KOPT-K1 (cell line): Measurements from ENCODE around the gene HERC2.
"Not testable (repeated sequence)": the region's sequence is repeated elsewhere in the genome, so short reads cannot be mapped to it uniquely, and the experiment has no call there.

ENCODE experiments used
- H3K27ac ChIP-seq: fragments of 200-600 bp; sonication (generic); 2 replicates; pipeline ENCODE4 v1.5.1; 2016; ENCODE audit warnings: antibody characterized with exemption, mild to moderate bottlenecking, low read depth, low read length; ENCODE audit not compliant: poor library complexity, severe bottlenecking
- H3K36me3 ChIP-seq: fragments of 200-600 bp; sonication (generic); 2 replicates; pipeline ENCODE4 v1.5.1; 2017; ENCODE audit warnings: antibody characterized with exemption, mild to moderate bottlenecking, low read length, moderate library complexity; ENCODE audit not compliant: insufficient read depth
- H3K9me3 ChIP-seq: fragments of 200-600 bp; sonication (generic); 2 replicates; pipeline ENCODE4 v1.5.1; 2017; ENCODE audit warnings: antibody characterized with exemption, low read length, mild to moderate bottlenecking; ENCODE audit not compliant: insufficient read depth, poor library complexity, severe bottlenecking

The HERC2 gene

DNA sequence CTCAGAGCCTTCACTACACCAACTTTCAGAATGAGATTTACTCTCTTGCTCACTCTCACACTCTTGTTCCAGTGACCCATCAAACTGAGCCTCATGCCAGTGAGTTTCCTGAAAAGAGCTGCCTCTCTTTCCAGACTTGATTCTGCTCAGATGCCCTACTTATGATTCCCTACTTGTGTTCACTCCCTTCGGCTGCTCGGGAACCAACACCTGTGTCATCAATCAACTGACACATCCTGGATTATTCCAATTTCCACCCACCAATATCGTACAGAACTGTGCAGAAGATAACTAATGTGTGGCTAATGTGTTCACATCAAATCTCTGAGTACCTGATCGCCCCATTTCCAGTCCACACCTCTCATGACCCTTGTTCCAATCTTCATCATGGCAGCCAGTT is 100.3 kb downstream of the HERC2 start:
- H3K36me3 ChIP-seq: peaks cover 23% of the 10 kb centered on the region; the same call in 1 of the 2 replicates
- H3K27ac ChIP-seq: not testable (repeated sequence)

DNA sequence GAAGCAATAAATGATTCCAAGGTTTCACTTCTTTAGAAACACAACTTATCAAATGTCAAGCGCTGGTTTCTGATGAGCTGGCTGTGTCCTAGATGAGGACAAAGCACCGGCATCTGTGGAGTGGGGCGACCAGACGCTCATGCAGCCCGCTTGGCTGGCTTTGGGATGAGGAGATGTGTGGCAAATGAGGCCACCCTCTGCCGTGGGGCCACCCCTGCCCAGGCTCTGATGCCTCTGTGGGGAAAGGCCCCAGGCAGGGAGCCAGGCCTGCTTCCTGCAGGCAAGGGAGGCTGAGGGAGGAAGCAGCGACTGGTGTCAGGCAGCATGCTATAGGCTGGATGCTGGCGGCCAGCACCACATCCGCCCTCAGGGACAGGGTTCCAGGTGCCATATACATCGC is 102.9 kb downstream of the HERC2 start:
- Histone ChIP-seq H3K36me3 (peaks cover 27% of the 10 kb centered on the region; the same call in 1 of the 2 replicates), H3K9me3 (no peaks in the 10 kb centered on the region), H3K27ac (no peak overlapping the region)

More for the DNA sequence above, 100.3 kb downstream of the HERC2 start:
- not testable (repeated sequence) for H3K9me3 ChIP-seq

DNA sequence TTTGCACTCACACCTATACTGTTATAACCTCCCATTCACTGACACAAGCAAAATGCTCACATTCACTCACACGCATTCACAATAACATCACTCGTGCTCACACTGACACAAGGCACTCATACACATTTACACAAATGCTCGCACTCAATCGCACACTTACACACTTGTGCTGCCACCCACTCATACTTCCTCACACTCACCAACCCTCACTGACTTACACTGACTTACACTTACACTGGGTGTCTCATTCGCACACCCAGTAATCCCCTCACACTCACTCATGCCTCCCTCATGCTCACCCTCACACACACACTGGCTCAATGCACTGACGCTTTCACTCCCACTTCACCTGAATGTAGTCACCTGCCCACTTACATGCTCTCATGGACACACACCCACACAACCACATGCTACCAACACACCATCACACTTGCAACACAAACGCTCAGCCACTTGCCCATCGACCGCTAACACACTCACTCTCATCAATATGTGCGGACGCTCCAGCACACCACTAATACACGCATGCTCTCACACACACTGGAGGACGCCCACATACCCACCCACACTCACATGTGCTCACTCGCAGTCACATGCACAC is 104.9 kb downstream of the HERC2 start:
- peaks cover 25% of the 10 kb centered on the region; the same call in 1 of the 2 replicates for H3K36me3 ChIP-seq
- H3K9me3 ChIP-seq, H3K27ac ChIP-seq: not testable (repeated sequence)

DNA sequence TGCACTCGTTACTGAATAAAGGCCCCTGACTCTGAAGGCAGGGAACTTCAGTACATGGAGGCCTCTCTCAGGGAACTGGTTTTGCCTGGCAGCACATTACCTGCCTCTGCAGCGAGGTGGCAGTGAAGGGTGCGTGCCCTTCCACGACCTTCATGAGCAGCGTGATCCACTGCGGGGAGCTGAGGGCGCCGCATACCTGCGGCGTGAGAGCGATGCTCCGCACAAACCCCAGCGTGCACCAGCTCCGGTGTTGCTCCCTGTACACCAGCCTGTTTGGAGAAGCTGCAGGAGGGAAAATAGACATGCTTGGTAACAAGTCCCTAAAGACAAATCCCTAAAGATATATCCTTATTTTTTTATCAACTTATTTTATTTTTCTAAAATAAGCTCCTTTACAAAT is 106.5 kb downstream of the HERC2 start:
- not testable (repeated sequence) for H3K27ac ChIP-seq, H3K9me3 ChIP-seq
- H3K36me3 ChIP-seq: peaks cover 25% of the 10 kb centered on the region; the same call in 1 of the 2 replicates

DNA sequence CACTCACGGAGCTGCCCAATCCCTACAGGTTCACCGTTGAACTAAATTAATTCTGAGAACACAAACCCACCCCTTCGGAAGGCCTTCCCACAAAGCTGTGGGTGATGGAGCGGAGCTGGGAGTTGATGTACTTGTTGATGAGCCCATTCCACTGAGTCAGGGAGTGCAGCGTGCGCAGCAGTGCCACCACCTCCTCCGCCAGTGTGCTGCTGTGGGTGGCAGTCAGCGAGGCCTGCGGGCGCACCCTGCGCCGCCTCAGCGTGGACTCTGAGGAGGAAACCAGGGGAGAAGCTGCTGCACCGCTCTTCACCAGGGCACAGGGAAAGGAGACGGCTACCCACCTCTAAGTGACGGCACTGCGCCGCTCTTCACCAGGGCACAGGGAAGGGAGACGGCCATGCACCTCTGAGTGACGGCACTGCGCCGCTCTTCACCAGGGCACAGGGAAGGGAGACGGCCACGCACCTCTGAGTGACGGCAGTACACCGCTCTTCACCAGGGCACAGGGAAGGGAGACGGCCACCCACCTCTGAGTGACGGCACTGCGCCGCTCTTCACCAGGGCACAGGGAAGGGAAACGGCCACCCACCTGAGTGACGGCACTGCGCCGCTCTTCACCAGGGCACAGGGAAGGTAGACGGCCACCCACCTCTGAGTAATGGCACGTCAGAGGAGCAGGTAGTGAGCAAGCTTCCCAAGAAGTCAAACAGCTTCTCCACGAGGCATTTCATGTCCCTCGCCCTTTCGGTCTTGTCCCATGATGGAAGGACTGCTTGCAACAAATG is 107.8 kb downstream of the HERC2 start:
- H3K27ac ChIP-seq: not testable (repeated sequence)

DNA sequence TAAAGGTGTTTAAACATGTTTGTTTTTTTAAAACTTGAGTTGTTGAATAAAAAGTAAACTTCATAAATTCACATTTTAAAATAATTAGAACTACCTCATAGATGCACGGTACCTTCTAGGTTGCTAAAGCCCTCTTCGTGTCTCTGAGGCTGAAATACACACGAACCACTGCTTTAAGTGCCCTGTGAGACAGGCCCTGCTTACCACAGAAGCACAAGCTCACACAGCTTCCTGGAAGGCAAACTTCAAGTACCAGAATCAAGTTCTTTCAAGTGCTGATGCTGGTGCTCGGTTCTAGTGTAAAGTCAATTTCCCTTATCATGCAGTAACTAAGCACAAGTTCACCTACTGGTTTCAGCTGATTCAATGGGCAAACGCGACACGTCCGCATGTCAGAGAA is 108.6 kb downstream of the HERC2 start:
- not testable (repeated sequence) for H3K9me3 ChIP-seq, H3K27ac ChIP-seq, H3K36me3 ChIP-seq

More for the DNA sequence above, 107.8 kb downstream of the HERC2 start:
- not testable (repeated sequence) for H3K9me3 ChIP-seq
- H3K36me3 ChIP-seq: peaks cover 12% of the 10 kb centered on the region; the same call in 1 of the 2 replicates

DNA sequence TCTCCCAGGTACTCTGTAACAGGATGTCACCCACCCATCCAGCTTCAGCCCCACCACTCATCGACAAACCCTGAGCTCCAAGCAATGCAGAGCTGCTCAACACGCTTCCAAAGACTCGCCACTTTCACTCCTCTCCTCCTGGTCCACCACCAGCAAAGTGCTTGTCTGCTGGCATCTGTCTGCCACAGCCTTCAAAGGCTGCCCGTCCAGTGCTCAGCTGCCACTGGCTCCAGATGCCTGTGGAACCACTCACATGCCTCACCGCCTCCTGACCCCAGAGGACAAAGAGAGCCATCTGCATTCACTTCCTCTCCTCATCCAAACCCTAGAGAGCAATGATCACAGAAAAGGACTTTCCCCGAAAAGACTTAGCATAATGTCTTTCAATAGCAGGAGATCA is 113.4 kb downstream of the HERC2 start:
- H3K27ac ChIP-seq: no peak overlapping the region
- H3K36me3 ChIP-seq: 0 out of 2 replicates have a peak, but pooled peaks cover 4% of the 10 kb centered on the region
- H3K9me3 ChIP-seq: no peaks in the 10 kb centered on the region

DNA sequence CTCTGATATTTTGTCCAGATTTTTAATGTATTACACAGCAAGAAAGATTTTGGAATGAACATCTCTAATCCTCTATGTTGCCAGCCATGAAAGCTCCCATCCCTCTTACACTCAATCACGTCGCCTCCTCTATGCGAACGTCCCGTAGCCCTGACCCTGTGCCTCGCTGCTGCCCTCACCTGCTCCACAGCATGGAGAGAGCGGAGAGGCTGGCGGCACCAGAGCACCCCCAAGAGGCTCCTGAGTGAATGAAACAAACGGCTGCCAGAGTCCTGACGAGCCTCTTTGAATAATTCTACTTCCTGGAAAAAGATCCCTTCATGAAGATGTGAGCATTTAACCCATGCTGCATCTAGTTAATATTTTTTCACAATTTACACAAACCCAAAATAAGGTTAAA is 116.3 kb downstream of the HERC2 start:
- H3K36me3 ChIP-seq: peaks cover 13% of the 10 kb centered on the region
- H3K9me3 ChIP-seq, H3K27ac ChIP-seq: not testable (repeated sequence)

DNA sequence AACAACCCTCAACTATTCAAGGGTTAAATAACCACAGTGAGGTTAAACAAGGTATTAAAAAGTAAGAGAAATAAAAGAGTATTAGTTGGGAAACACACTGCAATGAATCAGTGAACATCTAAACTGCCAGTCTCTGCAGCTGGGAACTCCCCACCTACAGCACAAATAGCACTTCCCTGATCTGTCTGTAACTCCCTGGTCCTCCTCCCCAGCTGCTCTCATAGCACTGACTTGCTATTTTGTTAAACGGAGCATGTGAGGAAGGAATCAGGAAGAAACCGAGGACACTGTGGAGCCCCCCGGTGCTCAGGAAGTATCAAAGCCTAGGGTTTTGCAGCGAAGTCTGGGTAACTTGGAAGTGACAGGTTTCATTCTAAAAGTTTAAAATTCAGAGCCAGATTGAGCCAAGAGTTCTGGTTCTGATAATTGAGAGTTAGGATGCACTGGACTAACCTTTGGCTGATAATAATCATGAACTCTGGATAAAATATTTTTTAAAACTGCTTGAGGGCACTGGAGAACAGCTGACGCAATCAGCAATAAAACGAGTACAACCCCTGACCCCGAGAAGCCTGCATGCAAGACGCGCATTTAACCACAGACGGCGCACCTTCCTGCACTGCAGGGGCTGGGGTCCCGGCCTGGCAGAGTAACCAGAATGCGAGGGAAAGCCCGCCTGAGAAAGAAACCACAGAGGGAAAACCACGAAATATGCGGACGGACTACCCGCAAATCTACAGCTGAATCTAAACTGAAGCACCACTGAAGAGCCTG is 118.7 kb downstream of the HERC2 start:
- not testable (repeated sequence) for H3K27ac ChIP-seq, H3K9me3 ChIP-seq
- peaks cover 19% of the 10 kb centered on the region for H3K36me3 ChIP-seq

DNA sequence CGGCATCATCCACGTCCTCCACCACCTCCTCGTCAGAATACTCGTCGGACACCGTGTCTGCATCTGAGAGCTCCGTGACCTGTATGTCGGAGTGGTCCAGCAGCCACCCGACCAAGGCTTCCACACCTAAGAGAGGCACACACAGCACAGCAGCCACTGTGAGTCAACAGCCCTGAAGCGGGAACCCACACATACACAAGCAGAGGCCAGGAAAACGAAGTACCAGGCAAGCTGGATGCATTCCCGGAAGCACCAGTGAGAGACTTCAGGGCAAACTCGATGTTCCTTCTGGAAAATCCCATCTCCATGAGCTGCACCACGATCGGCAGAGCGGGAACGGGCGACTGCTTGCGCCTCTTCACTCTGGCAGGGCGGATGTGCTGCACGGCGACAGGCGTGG is 119.9 kb downstream of the HERC2 start:
- H3K27ac ChIP-seq, H3K9me3 ChIP-seq: not testable (repeated sequence)
- H3K36me3 ChIP-seq: peaks cover 26% of the 10 kb centered on the region

DNA sequence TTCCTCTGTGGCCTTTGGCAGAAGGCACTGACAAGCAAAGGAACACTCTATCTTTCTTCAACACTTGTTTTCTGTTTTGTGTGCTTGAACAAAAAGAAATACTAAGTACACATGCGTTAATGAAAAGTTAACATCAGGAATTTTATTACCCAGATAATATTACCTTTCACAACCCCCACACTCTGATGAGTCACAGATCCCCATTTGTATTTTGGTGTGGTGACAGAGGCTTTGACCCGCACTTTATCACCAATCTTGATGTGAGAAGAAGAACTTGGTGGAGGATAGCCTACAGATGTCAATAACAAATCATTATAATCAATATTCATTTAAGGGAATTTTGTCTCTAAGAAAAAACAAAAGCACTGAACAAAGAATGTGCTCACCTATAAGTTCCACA is 123.8 kb downstream of the HERC2 start:
- not testable (repeated sequence) for H3K27ac ChIP-seq, H3K9me3 ChIP-seq
- H3K36me3 ChIP-seq: peaks cover 30% of the 10 kb centered on the region

DNA sequence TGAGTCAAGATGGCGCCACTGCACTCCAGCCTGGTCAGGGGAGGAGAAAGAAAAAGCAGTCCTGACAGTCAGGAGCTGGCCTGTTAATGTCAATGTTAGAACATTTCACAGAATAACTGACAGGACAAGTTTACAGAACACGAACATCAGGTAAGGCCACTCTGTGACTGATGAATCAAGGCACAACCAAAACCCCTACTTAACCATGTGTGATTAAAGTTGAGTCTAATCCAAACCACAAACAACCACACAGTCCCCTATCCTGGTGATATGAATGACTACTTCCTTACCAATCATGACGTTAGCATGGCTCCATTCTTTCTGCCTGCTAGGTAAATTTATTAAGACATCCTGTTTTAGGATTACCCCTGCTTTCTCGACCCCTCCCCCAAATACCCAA is 124.3 kb downstream of the HERC2 start:
- H3K36me3 ChIP-seq: peaks cover 31% of the 10 kb centered on the region
- H3K9me3 ChIP-seq, H3K27ac ChIP-seq: not testable (repeated sequence)

DNA sequence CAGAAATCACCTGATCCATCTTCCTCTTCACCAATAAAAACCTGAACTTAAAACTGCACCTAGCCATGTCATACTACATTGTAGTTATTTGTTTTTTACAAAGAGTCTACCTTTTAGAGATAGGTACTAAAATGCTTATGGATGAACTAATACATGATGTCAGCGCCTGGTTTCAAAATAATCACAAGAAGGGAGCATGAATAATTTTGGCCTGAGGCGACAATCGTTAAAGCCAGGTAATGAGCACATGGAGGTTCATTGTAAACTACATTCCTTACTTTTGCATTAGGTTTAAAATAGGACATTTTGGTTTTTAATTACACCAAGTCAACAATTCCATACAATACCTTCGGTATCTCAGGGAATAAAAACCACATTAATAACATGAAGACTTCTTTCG is 125.4 kb downstream of the HERC2 start:
- H3K27ac ChIP-seq, H3K9me3 ChIP-seq: not testable (repeated sequence)
- H3K36me3 ChIP-seq: peaks cover 36% of the 10 kb centered on the region

DNA sequence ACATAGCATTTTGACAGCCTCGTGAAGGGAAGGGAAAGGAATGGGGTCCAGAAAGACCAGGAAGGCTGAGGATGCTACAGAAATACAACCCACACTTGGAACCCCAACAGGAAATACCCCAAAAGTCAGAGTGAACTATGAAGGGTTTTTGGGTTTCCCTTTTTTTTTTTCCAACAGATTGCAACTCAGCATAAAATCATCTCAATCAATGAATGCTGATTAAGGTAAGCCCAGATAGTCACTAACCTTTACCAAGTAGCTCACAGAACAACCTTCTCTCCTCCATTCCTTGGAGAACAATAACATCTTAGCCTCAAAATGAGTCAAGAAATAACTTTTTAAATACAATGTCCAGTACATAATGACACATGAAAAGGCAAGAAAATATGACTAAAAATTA is 129.2 kb downstream of the HERC2 start:
- Histone ChIP-seq H3K9me3 (no peaks in the 10 kb centered on the region), H3K36me3 (peaks cover 50% of the 10 kb centered on the region), H3K27ac (no peak overlapping the region)

DNA sequence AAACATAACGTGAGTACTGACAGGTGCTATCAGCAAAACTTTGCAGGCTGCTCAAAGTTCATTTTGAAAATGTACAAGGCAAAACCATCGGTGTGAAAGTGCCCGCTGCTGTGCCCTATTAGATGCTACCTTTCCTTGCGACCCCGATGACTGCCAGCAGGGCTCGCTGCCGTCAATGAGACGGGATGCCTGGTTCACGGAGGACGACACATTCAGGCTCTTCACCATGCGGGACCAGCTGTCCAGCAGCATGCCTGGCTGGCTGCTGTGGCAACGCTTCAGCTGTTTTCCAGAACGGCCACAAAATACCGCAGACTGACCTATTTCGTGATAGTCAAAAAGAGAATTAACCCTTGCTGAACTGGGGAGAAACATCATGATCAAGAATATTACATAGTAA is 130.1 kb downstream of the HERC2 start:
- H3K9me3 ChIP-seq: no peaks in the 10 kb centered on the region
- peaks cover 58% of the 10 kb centered on the region for H3K36me3 ChIP-seq
- no peak overlapping the region for H3K27ac ChIP-seq
